Hippocampal formation (tissue), 2 donors: ENCODE results near the gene PRRX2.

ENCODE experiments used
- DNase-seq, 2 donors: peaks; one replicate each; lab custom pipeline; 2025; lab: John Stamatoyannopoulos, UW

Gene PRRX2

GRCh38 chr9:129709438-129710168 lies 44.2 kb downstream of the PRRX2 start:
- DNase-seq: no peak

- no peak for DNase-seq
Measured at GRCh38 chr9:129710169-129710453, 44.7 kb downstream of the PRRX2 start.

GRCh38 chr9:129712634-129713401 lies 47.4 kb downstream of the PRRX2 start:
- peak in 1 of 2 donors; percentile 52 for DNase-seq

- DNase-seq: no peak
Measured at GRCh38 chr9:129713402-129713679, 47.9 kb downstream of the PRRX2 start.

GRCh38 chr9:129714511-129715061 lies 49.1 kb downstream of the PRRX2 start:
- no peak for DNase-seq

GRCh38 chr9:129716091-129716490 lies 50.6 kb downstream of the PRRX2 start:
- no peak for DNase-seq

- no peak for DNase-seq
Measured at GRCh38 chr9:129717991-129718390, 52.5 kb downstream of the PRRX2 start.

GRCh38 chr9:129718647-129719046 lies 53.2 kb downstream of the PRRX2 start:
- DNase-seq: no peak

- DNase-seq: no peak
Measured at GRCh38 chr9:129719135-129719534, 53.7 kb downstream of the PRRX2 start.

- DNase-seq: no peak
Measured at GRCh38 chr9:129720181-129720864, 54.9 kb downstream of the PRRX2 start.

GRCh38 chr9:129720865-129721545 lies 55.6 kb downstream of the PRRX2 start:
- no peak for DNase-seq

- no peak for DNase-seq
Measured at GRCh38 chr9:129722913-129723312, 57.5 kb downstream of the PRRX2 start.

GRCh38 chr9:129724456-129725190 lies 59.2 kb downstream of the PRRX2 start:
- no peak for DNase-seq

GRCh38 chr9:129725795-129726251 lies 60.4 kb downstream of the PRRX2 start:
- DNase-seq: peak in 1 of 2 donors; percentile 9

GRCh38 chr9:129726322-129727160 lies 61.1 kb downstream of the PRRX2 start:
- DNase-seq: peak; percentile 19 to 30

- DNase-seq: no peak
Measured at GRCh38 chr9:129728744-129729143, 63.3 kb downstream of the PRRX2 start.

- DNase-seq: no peak
Measured at GRCh38 chr9:129731477-129732085, 66.1 kb downstream of the PRRX2 start.

- DNase-seq: no peak
Measured at GRCh38 chr9:129732100-129732499, 66.7 kb downstream of the PRRX2 start.

GRCh38 chr9:129732946-129733631 lies 67.6 kb downstream of the PRRX2 start:
- DNase-seq: no peak

- DNase-seq: no peak
Measured at GRCh38 chr9:129733632-129733953, 68.1 kb downstream of the PRRX2 start.
